HG03342 (cell line): Measurements from ENCODE around the gene KIAA2012.
"Not testable (repeated sequence)": the region's sequence is repeated elsewhere in the genome, so short reads cannot be mapped to it uniquely, and the experiment has no call there.

Experiments
- ATAC-seq: cut with Tn5 transposase; IDR thresholded peaks from one replicate; pipeline ENCODE4 v1.9.1; 2021; ENCODE audit warnings: mild to moderate bottlenecking, moderate library complexity; ENCODE audit not compliant: unreplicated experiment

The KIAA2012 gene

DNA sequence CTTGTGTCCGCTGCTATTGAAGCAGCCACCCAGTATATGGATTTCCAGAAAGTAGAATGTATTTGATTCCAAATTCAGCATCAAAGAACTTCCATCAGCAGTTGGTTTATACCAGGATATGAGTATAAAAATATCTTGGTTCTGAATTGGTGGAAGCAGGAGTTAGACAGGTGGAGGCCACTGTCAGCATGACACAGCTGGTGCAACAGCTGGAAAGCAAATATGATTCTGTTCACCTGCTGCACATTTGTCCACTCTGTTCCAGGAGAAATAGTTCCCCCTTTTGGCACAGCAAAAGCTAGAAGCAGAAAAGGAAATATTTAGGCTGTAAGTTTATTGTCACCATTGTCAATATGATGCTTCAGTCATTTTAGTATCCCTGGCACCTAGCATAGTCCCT lies 41.2 kb downstream of the KIAA2012 start:
- no peak for ATAC-seq

DNA sequence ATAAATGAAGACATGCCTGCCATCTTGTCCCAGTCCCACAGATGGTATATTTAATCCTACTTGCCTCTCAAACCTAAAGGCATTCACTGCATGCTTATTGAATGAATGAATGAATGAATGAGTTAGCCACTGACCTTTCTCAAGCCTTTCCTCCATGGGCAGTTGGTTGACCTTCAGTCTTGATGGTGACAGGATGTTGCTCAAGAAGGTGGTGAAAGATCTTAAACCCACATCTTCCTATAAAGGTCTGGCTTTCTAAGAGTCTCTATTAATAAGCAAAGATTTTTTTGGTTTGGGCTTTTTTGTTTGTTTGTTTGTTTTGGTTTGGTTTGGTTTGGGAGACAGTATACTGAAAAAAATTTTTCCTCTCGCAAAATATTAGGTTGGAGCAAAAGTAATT lies 41.7 kb downstream of the KIAA2012 start:
- ATAC-seq, result no peak

DNA sequence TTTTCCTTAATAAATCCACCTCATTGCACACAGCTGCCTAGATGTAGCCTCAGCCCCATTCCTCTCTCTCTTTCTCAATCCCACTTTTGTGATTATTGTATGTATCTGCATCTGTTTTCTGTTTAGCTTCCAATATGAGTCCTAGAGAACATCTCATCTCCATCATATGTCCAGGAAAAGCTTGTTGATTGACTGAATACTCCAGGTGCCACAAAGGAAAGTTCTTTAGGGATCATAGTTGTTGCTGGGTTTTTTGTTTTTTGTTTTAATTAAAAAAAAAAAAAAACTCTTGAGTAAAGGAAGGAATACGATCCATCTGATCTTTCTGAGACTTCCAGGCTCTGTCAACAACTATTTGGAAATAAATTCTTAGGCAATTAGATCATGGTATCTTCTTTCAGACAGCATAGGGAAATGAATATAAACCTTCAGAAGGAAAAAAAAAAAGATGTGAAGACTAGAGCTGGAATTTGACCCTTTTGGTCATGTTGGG lies 42.5 kb downstream of the KIAA2012 start:
- no peak for ATAC-seq

DNA sequence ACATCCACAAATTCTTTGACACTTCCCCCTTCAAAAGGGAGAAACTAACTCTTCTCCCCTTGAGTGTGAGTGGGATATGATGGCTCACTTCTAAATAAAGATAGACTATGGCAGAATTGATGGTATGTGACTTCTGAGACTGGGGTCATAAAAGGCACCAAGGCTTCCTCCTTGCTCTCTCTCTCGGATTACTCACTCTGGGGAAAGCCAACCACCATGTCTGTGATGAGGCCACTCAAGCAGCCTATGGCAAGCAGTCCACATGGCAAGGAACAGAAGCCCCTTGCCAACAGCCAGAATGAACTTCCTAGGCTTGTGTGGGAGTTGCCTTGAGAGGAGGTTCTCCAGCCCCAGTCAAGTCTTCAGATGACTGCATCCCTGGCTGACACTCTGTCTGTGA lies 43.6 kb downstream of the KIAA2012 start:
- ATAC-seq, result no peak

DNA sequence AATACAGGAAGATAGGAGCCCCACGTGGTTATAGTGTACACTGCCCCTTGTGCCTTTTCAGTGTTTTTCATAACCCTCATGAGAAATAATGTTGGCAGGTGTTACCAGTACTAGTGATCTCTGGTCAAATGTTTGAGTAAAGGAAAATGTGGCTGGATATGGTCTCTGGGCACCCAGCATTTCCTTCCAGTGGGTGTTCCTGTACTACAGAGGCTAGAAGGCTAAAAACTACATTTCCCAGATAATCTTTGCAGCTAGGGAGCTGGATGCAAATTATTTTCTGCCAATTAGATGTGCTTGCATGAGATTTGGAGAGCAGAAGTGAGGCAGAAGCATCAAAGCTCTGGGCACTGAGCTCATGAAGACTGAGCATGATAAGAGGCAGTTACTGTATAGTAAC lies 45.1 kb downstream of the KIAA2012 start:
- no peak for ATAC-seq

DNA sequence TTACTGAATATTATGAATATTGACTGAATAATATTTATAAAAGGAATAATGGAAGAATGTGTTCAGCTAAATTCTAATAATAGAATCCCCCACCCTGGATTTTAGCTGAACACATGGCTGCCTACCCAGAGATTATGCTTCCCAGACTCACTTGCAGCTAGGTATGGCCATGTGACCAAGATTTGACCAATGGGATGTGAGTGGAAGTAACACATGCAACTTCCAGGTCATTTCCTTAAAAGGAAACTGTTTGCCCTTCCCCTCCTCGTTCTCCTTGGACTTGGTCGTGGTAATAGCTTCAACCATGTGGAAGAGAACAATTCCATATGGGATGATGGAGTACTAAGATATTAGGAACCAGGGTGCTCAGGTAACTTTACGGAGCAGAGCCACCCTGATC lies 47.8 kb downstream of the KIAA2012 start:
- no peak for ATAC-seq

DNA sequence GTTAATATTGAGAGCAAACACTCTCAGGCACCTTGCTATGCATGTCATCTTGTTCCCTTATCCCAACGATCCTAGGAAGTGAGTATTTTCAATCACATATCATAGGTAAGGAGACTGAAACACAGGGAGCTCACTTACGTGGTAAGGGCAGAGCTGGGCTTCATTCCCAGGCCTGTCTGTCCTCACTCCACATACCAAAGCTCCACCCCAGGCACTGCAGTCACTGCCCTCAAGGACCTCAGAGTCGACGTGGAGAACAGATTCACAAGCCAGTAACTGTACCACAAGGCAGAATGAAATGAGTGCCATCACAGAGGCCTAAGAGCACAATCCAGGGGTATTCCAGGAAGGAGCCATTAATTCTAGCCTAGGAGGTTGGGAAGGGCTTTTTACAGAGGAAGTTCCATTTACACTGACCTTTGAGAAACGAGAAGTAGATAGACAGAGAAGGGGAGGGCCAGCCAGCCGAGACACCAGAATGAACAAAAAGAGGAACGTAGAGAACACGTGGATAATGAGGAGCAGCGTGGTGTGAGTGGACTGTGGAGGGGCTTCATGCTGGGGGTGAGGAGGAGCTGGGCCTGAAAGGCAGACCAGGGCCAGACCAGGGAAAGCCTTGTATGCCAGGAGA lies 48.6 kb downstream of the KIAA2012 start:
- no peak for ATAC-seq

DNA sequence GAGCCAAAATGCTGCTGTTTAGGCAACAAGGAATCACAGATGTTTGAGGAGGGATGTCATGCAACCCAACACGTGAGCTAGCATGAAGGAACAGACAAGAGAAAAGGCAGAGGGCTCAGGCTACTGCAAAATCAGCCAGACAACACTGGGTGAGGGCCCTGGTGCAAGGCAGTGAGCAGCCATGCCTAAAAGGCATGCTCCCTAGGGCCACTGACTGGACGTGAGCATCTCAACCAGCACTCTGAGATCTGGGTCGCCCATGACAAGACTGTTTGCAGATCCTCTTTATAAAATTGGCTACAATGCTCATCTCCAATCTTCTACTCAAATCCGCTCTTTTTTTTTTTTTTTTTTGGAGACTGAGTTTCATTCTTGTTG lies 49.1 kb downstream of the KIAA2012 start:
- ATAC-seq, result no peak

DNA sequence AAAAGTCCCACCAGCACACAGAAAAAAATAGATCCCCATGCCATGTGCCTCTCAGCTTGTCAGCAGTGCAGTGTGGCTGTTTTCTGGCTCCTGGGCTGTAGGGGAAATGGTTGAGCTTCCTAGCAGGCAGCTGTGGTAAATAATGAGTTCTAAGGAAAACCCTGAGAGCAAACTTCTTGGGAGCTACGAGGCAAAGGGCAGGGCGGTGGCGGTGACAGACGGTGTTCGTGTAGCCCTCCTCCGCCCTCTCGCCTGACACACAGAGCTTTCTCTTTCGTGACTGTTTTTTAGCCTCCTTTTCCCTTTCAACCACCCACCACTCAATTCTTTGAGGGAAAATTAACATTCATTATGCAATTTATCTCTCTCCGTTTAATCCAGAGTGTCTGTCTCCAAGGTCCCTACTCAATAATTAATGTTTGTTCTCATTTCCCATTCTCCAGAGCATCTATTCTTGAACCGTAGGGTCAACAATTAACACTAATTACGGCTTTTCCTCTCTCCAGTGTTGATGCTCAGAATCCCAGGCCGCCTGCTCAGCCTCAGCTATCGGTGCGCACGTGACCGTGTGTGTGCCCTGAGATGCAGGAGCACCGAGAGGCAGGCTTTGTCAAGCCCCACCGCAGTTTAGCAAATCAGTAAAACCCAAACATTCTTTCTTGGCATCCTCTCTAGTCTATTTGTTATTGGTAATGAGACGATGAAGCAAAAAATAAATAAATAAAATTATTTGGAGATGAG lies 50.1 kb downstream of the KIAA2012 start:
- ATAC-seq, result no peak

DNA sequence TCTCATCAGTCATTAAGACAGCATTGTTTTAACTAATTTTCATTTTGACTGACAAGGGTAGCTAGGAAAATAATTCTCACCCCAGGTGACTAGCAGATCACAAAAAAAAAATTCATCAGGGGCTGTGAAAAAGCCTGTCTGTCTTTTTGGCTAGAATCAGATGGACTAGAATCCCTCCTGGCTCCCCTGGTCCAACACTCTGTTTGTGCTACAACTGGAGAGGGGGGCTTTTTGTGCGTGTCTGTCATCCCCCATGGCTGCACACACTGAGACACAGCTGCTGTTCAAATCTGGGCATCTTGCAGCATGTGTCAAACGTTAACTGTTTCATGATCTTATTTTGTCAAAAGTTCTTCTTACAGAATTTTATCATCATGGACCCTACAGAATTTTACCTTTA lies 51.2 kb downstream of the KIAA2012 start:
- no peak for ATAC-seq

DNA sequence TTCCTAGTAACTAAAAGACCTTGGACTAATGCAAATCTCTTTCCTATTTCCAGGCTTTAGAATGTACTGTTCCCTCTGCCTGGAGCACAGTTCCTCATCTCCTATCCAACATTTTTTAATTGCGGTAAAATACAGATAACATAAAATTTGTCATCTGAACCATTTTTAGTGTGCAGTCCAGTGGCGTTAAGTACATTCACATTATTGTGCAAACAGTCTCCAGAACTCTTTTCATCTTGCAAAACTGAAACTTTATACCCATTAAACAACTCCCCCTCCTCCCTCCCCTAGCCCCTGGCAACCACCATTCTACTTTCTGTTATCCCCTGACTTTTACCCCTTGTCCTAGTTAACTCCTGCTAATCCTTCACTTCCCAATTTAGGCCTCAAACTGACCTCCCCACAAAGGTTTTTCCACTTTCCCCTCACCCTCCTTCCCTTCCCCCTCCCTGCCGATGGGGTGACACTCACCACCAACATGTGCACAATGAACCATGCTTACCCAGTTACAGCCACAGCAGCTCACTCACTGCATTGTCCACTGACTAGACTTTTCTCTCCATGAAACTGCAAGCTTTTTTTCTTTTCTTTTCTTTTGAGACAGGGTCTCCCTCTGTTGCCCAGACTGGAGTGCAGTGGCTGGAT lies 54.8 kb downstream of the KIAA2012 start:
- no peak for ATAC-seq

DNA sequence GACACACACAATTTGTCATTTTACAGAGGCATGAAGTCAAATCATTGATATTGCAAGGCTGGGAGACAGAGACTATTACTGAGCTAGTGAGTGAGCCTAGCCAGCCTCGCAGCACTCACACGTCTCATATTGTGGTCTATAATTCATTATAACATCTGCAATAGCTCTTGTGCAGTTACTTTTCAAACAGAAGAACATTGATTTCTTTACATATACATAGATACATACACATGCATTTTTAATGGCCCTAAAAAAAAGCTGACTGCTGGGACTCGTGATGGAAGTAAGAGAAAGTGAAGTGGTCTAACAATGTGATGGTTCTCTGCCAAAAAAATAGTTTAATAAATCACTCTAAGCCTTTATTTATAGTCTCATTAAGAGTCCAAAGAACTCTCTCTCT lies 56.8 kb downstream of the KIAA2012 start:
- ATAC-seq, result no peak

DNA sequence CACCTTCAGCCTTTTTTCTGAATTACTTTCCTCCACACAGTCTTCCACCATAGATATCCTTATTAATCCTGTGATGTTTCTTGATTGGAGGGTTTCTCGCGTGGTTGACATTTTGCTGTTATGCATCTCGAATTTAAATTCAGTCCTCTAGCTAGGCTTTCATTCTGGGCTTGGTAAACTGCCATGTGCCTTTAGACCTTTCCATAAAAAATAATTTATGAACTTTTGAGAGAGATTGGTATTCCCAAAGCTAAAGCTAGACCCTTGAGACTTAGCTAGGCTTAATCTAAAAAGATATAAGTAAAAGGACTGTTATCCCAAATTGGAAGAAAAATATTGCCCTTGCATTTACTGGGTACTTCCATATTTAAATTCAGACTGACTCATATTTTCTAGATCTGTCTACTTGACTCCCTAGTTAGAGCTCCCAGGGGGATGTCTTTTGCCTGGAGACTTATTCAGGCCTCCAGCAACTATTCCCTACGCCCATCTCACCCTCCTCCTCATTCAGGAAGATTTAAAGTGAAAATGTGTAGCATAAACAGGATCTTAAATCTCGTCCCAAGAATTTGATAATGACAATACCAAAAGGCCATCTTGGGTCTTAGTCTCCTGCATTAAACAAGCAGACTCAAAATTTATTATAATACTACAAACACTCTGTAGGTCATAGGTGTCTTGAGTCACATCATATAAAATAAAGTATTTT lies 60.3 kb downstream of the KIAA2012 start:
- ATAC-seq, result no peak

DNA sequence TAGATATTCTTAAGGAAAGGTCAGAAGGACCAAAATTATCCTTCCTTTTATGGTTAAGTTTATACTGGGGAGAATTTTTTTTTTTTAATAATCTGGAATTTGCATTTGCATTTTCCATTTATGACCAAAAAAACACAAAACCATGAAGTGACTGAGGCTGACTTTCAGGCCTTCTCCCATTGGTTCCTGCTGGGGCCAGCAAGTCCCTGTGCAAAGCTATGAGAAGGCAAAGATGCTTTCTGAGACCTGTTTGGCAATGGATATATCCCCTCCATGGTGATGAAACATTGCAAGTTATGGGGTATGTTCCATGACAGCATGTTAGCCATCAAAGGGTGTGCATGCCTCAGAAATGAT lies 60.8 kb downstream of the KIAA2012 start:
- no peak for ATAC-seq

DNA sequence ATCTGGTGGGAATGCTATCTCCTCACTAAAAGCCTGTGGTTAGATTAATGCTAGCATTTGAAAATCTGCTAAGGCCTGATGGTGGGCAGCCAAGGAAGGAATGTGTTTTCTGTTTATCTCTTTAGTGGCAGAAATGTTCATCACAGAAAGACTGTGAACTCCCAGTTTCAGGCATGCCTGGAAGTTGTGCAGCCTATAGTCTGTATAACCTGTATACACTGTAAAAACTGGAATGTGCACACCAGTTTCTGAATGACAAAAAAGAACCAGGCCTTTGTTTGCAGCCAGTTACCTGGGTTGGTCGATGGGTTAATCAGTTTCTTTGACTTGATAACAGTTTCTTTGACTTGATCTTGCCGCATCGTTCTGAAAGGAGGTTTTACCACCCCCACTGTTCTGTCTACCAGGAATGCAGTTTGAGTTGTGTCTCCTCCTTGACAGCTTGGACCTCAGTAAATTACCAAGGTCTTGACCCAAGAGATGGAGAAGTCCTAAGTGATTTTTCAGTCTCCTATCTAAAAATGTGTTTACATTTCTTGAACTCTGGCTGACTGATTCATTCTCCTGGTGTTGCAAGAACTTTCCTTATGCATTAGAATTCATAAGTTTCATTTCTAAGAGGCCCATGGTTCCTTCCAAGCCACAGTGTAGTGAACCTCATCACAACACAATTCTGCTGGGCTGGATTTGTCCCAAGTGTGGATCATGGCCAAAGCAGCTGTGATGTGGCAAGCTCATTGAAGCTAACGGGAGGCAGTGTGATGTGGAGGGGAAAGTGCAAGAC lies 62.2 kb downstream of the KIAA2012 start:
- ATAC-seq, result no peak

DNA sequence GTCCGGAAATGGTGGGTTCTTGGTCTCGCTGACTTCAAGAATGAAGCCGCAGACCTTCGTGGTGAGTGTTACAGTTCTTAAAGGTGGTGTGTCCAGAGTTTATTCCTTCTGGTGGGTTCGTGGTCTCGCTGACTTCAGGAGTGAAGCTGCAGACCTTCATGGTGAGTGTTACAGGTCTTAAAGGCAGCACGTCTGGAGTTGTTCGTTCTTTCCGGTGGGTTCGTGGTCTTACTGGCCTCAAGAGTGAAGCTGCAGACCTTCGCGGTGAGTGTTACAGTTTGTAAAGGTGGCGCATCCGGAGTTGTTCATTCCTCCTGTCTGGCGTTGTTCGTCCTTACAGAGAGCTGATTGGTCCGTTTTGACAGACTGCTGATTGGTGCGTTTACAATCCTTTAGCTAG lies 63.0 kb downstream of the KIAA2012 start:
- ATAC-seq, result not testable (repeated sequence)

DNA sequence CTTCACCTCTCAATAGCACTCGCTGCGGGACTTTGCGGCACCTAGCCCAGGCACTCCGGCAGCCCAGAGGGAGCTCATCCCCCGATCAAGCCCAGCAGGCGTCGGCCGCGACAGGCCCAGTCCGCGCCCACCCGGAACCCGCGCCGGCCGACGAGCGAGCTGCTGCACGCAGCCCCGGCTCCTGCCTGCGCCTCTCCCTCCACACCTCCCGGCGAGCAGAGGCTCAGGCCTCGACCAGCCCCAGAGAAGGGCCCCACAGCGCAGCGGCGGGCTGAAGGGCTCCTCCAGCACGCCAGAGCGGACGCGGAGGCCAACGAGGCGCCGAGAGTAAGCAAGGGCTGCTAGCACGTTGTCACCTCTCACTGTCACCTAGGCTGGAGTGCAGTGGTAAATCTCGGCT lies 63.5 kb downstream of the KIAA2012 start:
- ATAC-seq, result no peak

DNA sequence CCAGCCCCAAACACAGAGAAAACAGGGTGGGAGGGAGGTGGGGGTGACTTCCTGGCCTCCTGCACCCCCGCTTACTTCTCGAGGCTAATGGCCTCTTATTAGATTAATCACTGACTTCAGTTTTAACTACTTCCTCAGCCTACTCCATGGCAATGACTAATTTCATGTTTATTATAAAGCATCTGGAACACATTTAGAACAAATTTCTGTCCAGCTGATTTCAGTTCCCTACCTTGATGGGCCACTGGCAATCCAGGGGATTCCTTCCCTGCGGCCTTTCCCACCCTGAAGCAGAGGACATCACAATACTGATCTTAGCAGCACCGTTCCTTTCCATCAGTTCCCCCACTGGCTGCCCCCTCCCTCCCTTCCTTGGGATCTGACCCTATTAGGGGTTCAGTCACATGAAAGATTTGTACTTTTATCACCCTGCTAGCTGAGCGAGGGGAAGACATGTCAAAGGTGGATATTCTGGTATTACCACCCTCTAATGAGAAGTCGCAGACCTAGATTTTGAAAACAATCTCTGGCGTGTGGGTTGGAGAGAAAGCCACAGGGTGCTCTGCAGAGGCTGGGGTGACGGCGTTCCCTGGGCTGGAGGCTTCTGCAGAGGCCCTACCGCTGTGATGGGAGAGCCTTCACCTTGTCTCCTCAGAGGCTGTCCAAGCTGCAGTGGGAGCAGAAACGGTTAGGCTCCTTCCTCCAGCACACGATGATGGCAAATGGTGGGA lies 67.6 kb downstream of the KIAA2012 start:
- no peak for ATAC-seq

DNA sequence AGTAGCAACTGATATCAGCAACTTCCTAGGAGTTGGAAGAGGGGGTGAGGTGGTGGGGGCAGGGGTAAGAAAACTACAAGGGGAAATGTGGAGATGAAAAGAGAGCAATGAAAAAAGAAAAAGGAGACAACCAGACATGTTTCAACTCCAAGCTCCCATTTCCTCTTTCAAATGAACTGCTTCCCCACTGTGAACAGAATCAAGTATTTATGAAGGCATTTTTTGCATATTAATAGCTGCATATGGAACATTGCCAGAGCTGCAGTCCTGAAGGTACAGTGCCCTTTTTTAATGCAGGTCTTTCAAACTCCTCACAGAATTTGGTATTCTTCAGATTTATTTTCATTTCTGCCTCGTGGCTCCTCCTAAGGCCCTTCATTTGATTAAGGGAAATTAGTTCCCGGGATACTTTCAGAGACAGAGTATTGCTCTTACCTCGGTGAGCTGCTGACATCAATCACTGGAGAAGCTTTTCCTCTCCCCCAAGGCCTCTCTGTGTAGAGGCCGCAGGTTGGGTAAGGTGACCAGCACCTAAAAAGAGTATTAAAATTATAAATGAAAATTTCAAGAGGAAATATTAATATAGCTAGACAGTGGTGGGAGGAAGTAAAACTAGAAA lies 68.4 kb downstream of the KIAA2012 start:
- no peak for ATAC-seq

DNA sequence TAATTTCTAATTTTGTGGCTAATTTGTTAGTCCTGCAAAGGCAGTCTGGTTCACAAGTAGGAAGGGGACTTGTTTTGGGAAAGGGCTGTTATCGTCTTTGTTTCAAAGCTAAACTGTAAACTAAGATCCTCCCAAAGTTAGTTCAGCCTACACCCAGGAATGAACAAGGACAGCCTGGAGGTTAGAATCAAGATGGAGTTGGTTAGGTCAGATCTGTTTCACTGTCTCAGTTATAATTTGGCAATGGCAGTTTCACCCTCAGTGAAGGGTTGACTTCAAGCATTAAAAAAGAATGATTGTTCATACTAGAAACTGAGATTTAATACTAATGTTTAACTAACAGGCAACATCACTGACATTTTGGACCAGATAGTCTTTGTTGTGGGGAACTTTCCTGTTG lies 69.5 kb downstream of the KIAA2012 start:
- ATAC-seq, result no peak
